Measurements from ENCODE around the gene CAMK1. TPM values are rescaled to one million over a fixed set of nuclear protein-coding genes. Genes with fewer than 3 reads are reported as not detected.

CAMK1 gene
- total RNA-seq, 1 experiment from 2014 or later: 19.7 TPM

DNA sequence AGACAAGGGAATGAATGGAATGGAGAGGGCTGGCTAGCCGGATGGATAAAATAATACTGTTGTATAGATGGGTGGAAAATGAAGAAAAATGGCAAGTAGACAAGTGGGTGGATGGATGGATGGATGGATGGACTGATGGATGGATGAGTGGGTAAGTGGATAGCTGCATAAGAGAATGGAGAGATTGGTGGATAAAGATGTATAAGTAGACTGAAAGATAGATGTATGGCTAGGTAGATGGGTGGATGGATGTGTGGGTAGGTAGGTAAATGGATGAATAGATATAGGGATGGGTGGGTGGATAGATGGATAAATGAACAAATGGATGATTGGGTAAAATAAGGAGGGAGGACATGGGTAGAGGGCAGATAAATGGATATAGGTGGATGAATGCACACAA lies 52.2 kb downstream of the CAMK1 start:
- Histone ChIP-seq H3K9me2 (ENCODE audit: insufficient read depth) (no peaks in the 10 kb centered on the region), H3K9me3 (ENCODE audit: control insufficient read depth in 1 of 2, insufficient read depth in 1 of 2, low read depth in 1 of 2, low read length in 2 of 2) (no peaks in the 10 kb centered on the region), H3K9ac (ENCODE audit: low read length) (no peak overlapping the region), H3K79me2 (ENCODE audit: insufficient read depth, low read length) (no peaks in the 10 kb centered on the region), H3K36me3 (ENCODE audit: control insufficient read depth in 1 of 2, insufficient read depth in 2 of 2, low read length in 2 of 2) (no peaks in the 10 kb centered on the region), H3K4me3 (replicated peaks in 1 of 2; ENCODE audit: low read depth in 1 of 2, low read length in 2 of 2) (no peak overlapping the region), H3K27ac (ENCODE audit: low read depth, low read length) (no peak overlapping the region), H4K20me1 (ENCODE audit: insufficient read depth) (no peaks in the 10 kb centered on the region), H3K4me1 (ENCODE audit: control insufficient read depth in 1 of 2, insufficient read depth in 2 of 2, low read length in 2 of 2) (peaks cover 10 to 14% of the 10 kb centered on the region in 2 experiments), H3K27me3 (ENCODE audit: insufficient read depth, low read length) (no peaks in the 10 kb centered on the region; the same call in 1 of the 2 replicates), H2AFZ (ENCODE audit: low read depth, low read length, poor library complexity, severe bottlenecking) (no peak overlapping the region), H3K4me2 (ENCODE audit: low read length) (no peak overlapping the region)
- ChIA-PET RAD21 (ENCODE audit: low non-redundant PET in 1 of 2, low total read pairs in 2 of 2, uncharacterized antibody in 2 of 2, unreplicated experiment in 2 of 2) (no interaction called here), CTCF (no interaction called here), POLR2A (no interaction called here)
- DNase-seq (ENCODE audit: low read depth, low spot score): no peak
- BruUV-seq (replicated peaks): no TSS peak
- intact Hi-C loops (cut with micrococcal nuclease): loop anchor here (5.0 kb wide), 3 partner anchors 215 to 510 kb away; partner anchors contain the start of gene CRELD1
- TF ChIP-seq, protein P1, sequence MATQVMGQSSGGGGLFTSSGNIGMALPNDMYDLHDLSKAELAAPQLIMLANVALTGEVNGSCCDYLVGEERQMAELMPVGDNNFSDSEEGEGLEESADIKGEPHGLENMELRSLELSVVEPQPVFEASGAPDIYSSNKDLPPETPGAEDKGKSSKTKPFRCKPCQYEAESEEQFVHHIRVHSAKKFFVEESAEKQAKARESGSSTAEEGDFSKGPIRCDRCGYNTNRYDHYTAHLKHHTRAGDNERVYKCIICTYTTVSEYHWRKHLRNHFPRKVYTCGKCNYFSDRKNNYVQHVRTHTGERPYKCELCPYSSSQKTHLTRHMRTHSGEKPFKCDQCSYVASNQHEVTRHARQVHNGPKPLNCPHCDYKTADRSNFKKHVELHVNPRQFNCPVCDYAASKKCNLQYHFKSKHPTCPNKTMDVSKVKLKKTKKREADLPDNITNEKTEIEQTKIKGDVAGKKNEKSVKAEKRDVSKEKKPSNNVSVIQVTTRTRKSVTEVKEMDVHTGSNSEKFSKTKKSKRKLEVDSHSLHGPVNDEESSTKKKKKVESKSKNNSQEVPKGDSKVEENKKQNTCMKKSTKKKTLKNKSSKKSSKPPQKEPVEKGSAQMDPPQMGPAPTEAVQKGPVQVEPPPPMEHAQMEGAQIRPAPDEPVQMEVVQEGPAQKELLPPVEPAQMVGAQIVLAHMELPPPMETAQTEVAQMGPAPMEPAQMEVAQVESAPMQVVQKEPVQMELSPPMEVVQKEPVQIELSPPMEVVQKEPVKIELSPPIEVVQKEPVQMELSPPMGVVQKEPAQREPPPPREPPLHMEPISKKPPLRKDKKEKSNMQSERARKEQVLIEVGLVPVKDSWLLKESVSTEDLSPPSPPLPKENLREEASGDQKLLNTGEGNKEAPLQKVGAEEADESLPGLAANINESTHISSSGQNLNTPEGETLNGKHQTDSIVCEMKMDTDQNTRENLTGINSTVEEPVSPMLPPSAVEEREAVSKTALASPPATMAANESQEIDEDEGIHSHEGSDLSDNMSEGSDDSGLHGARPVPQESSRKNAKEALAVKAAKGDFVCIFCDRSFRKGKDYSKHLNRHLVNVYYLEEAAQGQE (IDR thresholded peaks at IDR 0.05; ENCODE audit: low read depth): no peak
- no peak for TF ChIP-seq POLR2A (IDR thresholded peaks at IDR 0.05; ENCODE audit: borderline replicate concordance, extremely low read depth, insufficient read depth, insufficient read length)
- no peak for TF ChIP-seq ELF1 (IDR thresholded peaks at IDR 0.05; ENCODE audit: borderline replicate concordance, low read depth)
- TF ChIP-seq ZFX (IDR thresholded peaks at IDR 0.05): no peak
- no peak for TF ChIP-seq CEBPB (IDR thresholded peaks at IDR 0.05; ENCODE audit: low read depth)
- ATAC-seq: no peak

DNA sequence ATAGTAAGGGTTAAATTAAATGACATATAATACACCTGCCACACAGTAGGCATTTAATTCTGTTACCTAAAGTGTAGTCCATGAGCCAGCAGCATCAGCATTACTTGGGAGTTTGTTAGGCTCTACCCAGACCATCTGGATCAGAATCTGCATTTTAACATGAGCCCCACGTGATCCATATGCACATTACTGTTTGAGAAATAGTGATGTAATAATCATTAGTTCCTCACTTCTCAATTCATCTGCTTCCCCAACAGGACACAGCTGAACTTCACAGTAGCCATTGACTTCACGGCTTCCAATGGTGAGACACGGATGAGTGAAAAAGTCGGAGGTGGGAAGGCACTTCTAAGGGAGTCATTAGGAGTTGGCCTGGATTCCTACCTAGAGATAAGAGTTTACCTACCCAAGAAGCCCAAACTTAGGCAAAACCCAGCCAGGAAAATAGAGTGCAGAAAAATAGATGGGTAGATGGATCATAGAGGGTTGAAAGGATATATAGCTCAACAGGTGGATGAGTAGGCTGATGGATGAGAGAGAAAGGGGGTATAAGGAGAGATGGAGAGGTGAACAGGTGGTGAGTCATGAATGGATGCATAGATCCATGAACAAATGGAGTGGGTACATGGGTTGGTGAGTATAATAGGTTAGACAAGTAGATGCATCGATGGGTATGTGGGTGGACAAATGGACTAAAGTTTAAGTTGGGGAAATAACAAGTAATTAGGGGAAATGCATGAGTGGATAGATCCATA lies 52.8 kb downstream of the CAMK1 start:
- intact Hi-C loops (cut with micrococcal nuclease): loop anchor here (5.0 kb wide), 3 partner anchors 215 to 510 kb away; partner anchors contain the start of gene CRELD1

More for the DNA sequence above, 52.8 kb downstream of the CAMK1 start:
- POLR2A ChIA-PET: no interaction called here
- Histone ChIP-seq H3K4me1 (ENCODE audit: control insufficient read depth in 1 of 2, insufficient read depth in 2 of 2, low read length in 2 of 2) (peaks cover 10 to 14% of the 10 kb centered on the region in 2 experiments), H3K27me3 (ENCODE audit: insufficient read depth, low read length) (peaks cover 3% of the 10 kb centered on the region; the same call in 1 of the 2 replicates), H3K4me3 (replicated peaks in 1 of 2; ENCODE audit: low read depth in 1 of 2, low read length in 2 of 2) (no peak overlapping the region), H3K79me2 (ENCODE audit: insufficient read depth, low read length) (no peaks in the 10 kb centered on the region), H2AFZ (ENCODE audit: low read depth, low read length, poor library complexity, severe bottlenecking) (no peak overlapping the region), H3K9ac (ENCODE audit: low read length) (no peak overlapping the region), H3K9me2 (ENCODE audit: insufficient read depth) (no peaks in the 10 kb centered on the region), H3K4me2 (ENCODE audit: low read length) (no peak overlapping the region), H3K9me3 (ENCODE audit: control insufficient read depth in 1 of 2, insufficient read depth in 1 of 2, low read depth in 1 of 2, low read length in 2 of 2) (no peaks in the 10 kb centered on the region), H3K27ac (ENCODE audit: low read depth, low read length) (no peak overlapping the region), H3K36me3 (ENCODE audit: control insufficient read depth in 1 of 2, insufficient read depth in 2 of 2, low read length in 2 of 2) (no peaks in the 10 kb centered on the region), H4K20me1 (ENCODE audit: insufficient read depth) (no peaks in the 10 kb centered on the region)
- TF ChIP-seq YY1 (IDR thresholded peaks at IDR 0.05; ENCODE audit: extremely low read depth, insufficient replicate concordance, low read depth, low read length) (no peak), SIN3A (IDR thresholded peaks at IDR 0.05; ENCODE audit: low read depth) (no peak), POLR2A (IDR thresholded peaks at IDR 0.05; ENCODE audit: borderline replicate concordance, extremely low read depth, insufficient read depth, insufficient read length) (no peak), SRF (IDR thresholded peaks at IDR 0.05; ENCODE audit: low read depth) (no peak)
- TF ChIP-seq, protein P2, sequence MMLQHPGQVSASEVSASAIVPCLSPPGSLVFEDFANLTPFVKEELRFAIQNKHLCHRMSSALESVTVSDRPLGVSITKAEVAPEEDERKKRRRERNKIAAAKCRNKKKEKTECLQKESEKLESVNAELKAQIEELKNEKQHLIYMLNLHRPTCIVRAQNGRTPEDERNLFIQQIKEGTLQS (IDR thresholded peaks at IDR 0.05): no peak
- TF ChIP-seq, protein P1 (IDR thresholded peaks at IDR 0.05; ENCODE audit: low read depth): no peak
- RAD21 ChIA-PET (ENCODE audit: low non-redundant PET in 1 of 2, low total read pairs in 2 of 2, uncharacterized antibody in 2 of 2, unreplicated experiment in 2 of 2): no interaction called here
- CTCF ChIA-PET: no interaction called here
- DNase-seq (ENCODE audit: low read depth, low spot score): no peak
- BruUV-seq (replicated peaks): no TSS peak
- ATAC-seq: no peak
